ENCODE data around the gene ALCAM. TPM values are rescaled to one million over a fixed set of nuclear protein-coding genes. Genes with fewer than 3 reads are reported as not detected.

ALCAM gene
- total RNA-seq, 2 experiments from 2014 or later, result 1.6 to 1.9 TPM

- ATAC-seq (ENCODE audit: poor library complexity), result no peak
- Histone ChIP-seq H3K4me1 (ENCODE audit: insufficient read depth, low read length) (no peaks in the 10 kb centered on the region), H3K27me3 (ENCODE audit: control insufficient read depth in 1 of 2, insufficient read depth in 2 of 2, low read length in 2 of 2) (peaks cover 0 to 5% of the 10 kb centered on the region in 2 experiments), H3K9me3 (ENCODE audit: control insufficient read depth in 1 of 2, insufficient read depth in 1 of 2, low read length in 2 of 2) (no peaks in the 10 kb centered on the region), H3K4me3 (ENCODE audit: low read length) (no peak overlapping the region), H3K36me3 (ENCODE audit: insufficient read depth, low read length) (no peaks in the 10 kb centered on the region), H3K27ac (ENCODE audit: low read depth in 1 of 2, low read length in 2 of 2) (no peak overlapping the region)
- DNase-seq, result no peak
- Mint-ChIP-seq H3K9me3 (no peaks in the 10 kb centered on the region), H3K4me3 (no peak overlapping the region), H3K27me3 (peaks cover 4% of the 10 kb centered on the region), H3K27ac (no peak overlapping the region), H3K36me3 (ENCODE audit: low read depth) (no peaks in the 10 kb centered on the region), H3K4me1 (ENCODE audit: low read depth) (no peaks in the 10 kb centered on the region)
- ChIA-PET CTCF (no interaction called here), POLR2A (no interaction called here)
- TF ChIP-seq, protein P1, sequence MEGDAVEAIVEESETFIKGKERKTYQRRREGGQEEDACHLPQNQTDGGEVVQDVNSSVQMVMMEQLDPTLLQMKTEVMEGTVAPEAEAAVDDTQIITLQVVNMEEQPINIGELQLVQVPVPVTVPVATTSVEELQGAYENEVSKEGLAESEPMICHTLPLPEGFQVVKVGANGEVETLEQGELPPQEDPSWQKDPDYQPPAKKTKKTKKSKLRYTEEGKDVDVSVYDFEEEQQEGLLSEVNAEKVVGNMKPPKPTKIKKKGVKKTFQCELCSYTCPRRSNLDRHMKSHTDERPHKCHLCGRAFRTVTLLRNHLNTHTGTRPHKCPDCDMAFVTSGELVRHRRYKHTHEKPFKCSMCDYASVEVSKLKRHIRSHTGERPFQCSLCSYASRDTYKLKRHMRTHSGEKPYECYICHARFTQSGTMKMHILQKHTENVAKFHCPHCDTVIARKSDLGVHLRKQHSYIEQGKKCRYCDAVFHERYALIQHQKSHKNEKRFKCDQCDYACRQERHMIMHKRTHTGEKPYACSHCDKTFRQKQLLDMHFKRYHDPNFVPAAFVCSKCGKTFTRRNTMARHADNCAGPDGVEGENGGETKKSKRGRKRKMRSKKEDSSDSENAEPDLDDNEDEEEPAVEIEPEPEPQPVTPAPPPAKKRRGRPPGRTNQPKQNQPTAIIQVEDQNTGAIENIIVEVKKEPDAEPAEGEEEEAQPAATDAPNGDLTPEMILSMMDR (IDR thresholded peaks at IDR 0.05), result no peak
- intact Hi-C loops (cut with DNase I, micrococcal nuclease), result no loop called here
Observed at GRCh38 chr3:105339946-105340345, 26.8 kb upstream of the ALCAM start.

DNA sequence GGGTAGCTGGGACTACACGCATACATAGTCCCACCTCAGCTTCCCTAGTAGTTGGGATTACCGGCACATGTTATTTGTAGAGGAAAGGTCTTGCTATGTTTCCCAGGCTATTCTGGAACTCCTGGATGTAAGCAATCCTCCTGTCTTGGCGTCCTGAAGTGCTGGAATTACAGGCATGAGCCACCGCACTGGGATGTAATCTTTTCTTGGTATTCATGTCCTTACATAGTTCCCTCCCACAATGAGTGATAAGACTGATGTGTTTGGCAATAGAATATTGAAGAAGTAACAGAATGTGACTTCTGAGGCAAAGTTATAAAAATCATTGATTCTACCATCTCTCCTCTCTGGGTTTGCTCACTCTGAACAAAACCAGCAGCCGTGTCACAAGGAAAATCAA, 22.7 kb upstream of the ALCAM start:
- intact Hi-C loops (cut with DNase I, micrococcal nuclease), result no loop called here
- DNase-seq (no peak), ATAC-seq (ENCODE audit: poor library complexity) (no peak)
- Histone ChIP-seq H3K4me1 (ENCODE audit: insufficient read depth, low read length) (no peaks in the 10 kb centered on the region), H3K9me3 (ENCODE audit: control insufficient read depth in 1 of 2, insufficient read depth in 1 of 2, low read length in 2 of 2) (no peaks in the 10 kb centered on the region), H3K4me3 (ENCODE audit: low read length) (no peak overlapping the region), H3K27me3 (ENCODE audit: control insufficient read depth in 1 of 2, insufficient read depth in 2 of 2, low read length in 2 of 2) (peaks cover 0 to 5% of the 10 kb centered on the region in 2 experiments), H3K27ac (ENCODE audit: low read depth in 1 of 2, low read length in 2 of 2) (no peak overlapping the region), H3K36me3 (ENCODE audit: insufficient read depth, low read length) (no peaks in the 10 kb centered on the region)
- ChIA-PET CTCF (no interaction called here), POLR2A (no interaction called here)
- H3K9me3 Mint-ChIP-seq, result no peaks in the 10 kb centered on the region
- TF ChIP-seq, protein P1 (IDR thresholded peaks at IDR 0.05), result no peak
- peaks cover 5% of the 10 kb centered on the region for H3K27me3 Mint-ChIP-seq
- H3K36me3 Mint-ChIP-seq (ENCODE audit: low read depth), result no peaks in the 10 kb centered on the region
- H3K4me3 Mint-ChIP-seq, result no peak overlapping the region
- H3K4me1 Mint-ChIP-seq (ENCODE audit: low read depth), result no peaks in the 10 kb centered on the region
- no peak overlapping the region for H3K27ac Mint-ChIP-seq

DNA sequence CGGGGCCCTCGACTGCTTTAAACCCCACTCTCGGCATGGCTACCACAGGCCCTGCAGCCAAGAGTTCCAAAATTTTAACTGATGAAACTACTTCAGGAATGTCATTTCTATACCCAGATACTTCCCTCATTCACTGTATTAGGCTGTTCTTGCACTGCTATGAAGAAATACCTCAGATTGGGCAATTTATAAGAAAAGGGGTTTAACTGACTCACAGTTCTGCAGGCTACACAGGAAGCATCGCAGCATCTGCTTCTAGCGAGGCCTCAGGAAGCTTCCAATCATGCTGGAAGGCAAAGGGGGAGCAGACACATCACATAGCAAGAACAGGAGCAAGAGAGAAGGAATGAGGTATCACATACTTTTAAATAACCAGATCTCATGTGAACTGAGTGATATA, 21.6 kb upstream of the ALCAM start:
- Mint-ChIP-seq H3K27me3 (peaks cover 12% of the 10 kb centered on the region), H3K4me1 (ENCODE audit: low read depth) (no peaks in the 10 kb centered on the region), H3K27ac (no peak overlapping the region), H3K9me3 (no peaks in the 10 kb centered on the region), H3K36me3 (ENCODE audit: low read depth) (no peaks in the 10 kb centered on the region), H3K4me3 (no peak overlapping the region)
- Histone ChIP-seq H3K9me3 (ENCODE audit: control insufficient read depth in 1 of 2, insufficient read depth in 1 of 2, low read length in 2 of 2) (no peaks in the 10 kb centered on the region), H3K27ac (ENCODE audit: low read depth in 1 of 2, low read length in 2 of 2) (no peak overlapping the region), H3K27me3 (ENCODE audit: control insufficient read depth in 1 of 2, insufficient read depth in 2 of 2, low read length in 2 of 2) (peaks cover 0 to 5% of the 10 kb centered on the region in 2 experiments), H3K4me1 (ENCODE audit: insufficient read depth, low read length) (no peaks in the 10 kb centered on the region), H3K36me3 (ENCODE audit: insufficient read depth, low read length) (no peaks in the 10 kb centered on the region), H3K4me3 (ENCODE audit: low read length) (no peak overlapping the region)
- intact Hi-C loops (cut with DNase I, micrococcal nuclease), result no loop called here
- TF ChIP-seq, protein P1 (IDR thresholded peaks at IDR 0.05), result no peak
- ATAC-seq (ENCODE audit: poor library complexity), result no peak
- CTCF ChIA-PET, result interaction anchor here (1.0 kb wide), 1 partner anchor 11 kb away, joined by 3 read pairs; no protein-coding TSS in a partner anchor
- POLR2A ChIA-PET, result no interaction called here
- DNase-seq, result no peak
